Forelimb muscle (tissue), 1 donor: ENCODE results near the gene AGAP1. TPM values are rescaled to one million over a fixed set of nuclear protein-coding genes. Genes with fewer than 3 reads are reported as not detected.
"Not testable (repeated sequence)": the region's sequence is repeated elsewhere in the genome, so short reads cannot be mapped to it uniquely, and the experiment has no call there.

Source experiments
- DNase-seq: peaks from one replicate; pipeline ENCODE4 v3.0.0-alpha.2; 2013; ENCODE audit warnings: low read depth
- polyA plus RNA-seq: library from polyadenylated mRNA; unstranded; fragments of 120-200 nt; gene quantifications from one replicate; pipeline ENCODE4 v1.2.1, GENCODE V29; 2013; ENCODE audit not compliant: insufficient read length

The AGAP1 gene
- polyA plus RNA-seq, 1 donor, result 25.9 TPM

GRCh38 chr2:236040600-236041328 is 546.9 kb downstream of the AGAP1 start:
- no peak for DNase-seq

GRCh38 chr2:236041616-236042015 is 547.8 kb downstream of the AGAP1 start:
- no peak for DNase-seq

GRCh38 chr2:236042087-236042486 is 548.2 kb downstream of the AGAP1 start:
- DNase-seq, result no peak

GRCh38 chr2:236044191-236044590 is 550.3 kb downstream of the AGAP1 start:
- DNase-seq, result no peak

- no peak for DNase-seq
These were observed 551.7 kb downstream of the AGAP1 start for GRCh38 chr2:236045251-236046235.

GRCh38 chr2:236046715-236047114 is 552.9 kb downstream of the AGAP1 start:
- no peak for DNase-seq

GRCh38 chr2:236047176-236047575 is 553.3 kb downstream of the AGAP1 start:
- DNase-seq, result no peak

- DNase-seq, result no peak
These were observed 554.2 kb downstream of the AGAP1 start for GRCh38 chr2:236047886-236048540.

- DNase-seq, result no peak
These were observed 556.1 kb downstream of the AGAP1 start for GRCh38 chr2:236049981-236050380.

GRCh38 chr2:236051351-236051750 is 557.5 kb downstream of the AGAP1 start:
- DNase-seq, result no peak

GRCh38 chr2:236051806-236052205 is 558.0 kb downstream of the AGAP1 start:
- no peak for DNase-seq

GRCh38 chr2:236052206-236052605 is 558.4 kb downstream of the AGAP1 start:
- no peak for DNase-seq

GRCh38 chr2:236052926-236053821 is 559.3 kb downstream of the AGAP1 start:
- DNase-seq, result no peak

- DNase-seq, result no peak
These were observed 560.3 kb downstream of the AGAP1 start for GRCh38 chr2:236054125-236054524.

GRCh38 chr2:236054621-236055305 is 560.9 kb downstream of the AGAP1 start:
- no peak for DNase-seq

GRCh38 chr2:236055471-236055870 is 561.6 kb downstream of the AGAP1 start:
- no peak for DNase-seq

- DNase-seq, result no peak
These were observed 562.3 kb downstream of the AGAP1 start for GRCh38 chr2:236056141-236056540.

GRCh38 chr2:236057375-236057774 is 563.5 kb downstream of the AGAP1 start:
- DNase-seq, result no peak

- no peak for DNase-seq
These were observed 567.7 kb downstream of the AGAP1 start for GRCh38 chr2:236061497-236061896.

- no peak for DNase-seq
These were observed 568.1 kb downstream of the AGAP1 start for GRCh38 chr2:236061899-236062298.

- not testable (repeated sequence) for DNase-seq
These were observed 569.0 kb downstream of the AGAP1 start for GRCh38 chr2:236062806-236063205.
